VCaP (cell line): ENCODE data around the gene PRDM16.
"Not testable (repeated sequence)": the region's sequence is repeated elsewhere in the genome, so short reads cannot be mapped to it uniquely, and the experiment has no call there.

Experiments
- H3K27ac ChIP-seq: fragments of 450-650 bp; 2 replicates; pipeline ENCODE4 v1.5.1; 2017
- TF ChIP-seq, protein P1 (sequence below): fragments of 450-650 bp; conservative IDR thresholded peaks from 2 replicates; pipeline ENCODE4 v1.5.1; 2017; ENCODE audit warnings: mild to moderate bottlenecking, moderate library complexity

PRDM16 gene

DNA sequence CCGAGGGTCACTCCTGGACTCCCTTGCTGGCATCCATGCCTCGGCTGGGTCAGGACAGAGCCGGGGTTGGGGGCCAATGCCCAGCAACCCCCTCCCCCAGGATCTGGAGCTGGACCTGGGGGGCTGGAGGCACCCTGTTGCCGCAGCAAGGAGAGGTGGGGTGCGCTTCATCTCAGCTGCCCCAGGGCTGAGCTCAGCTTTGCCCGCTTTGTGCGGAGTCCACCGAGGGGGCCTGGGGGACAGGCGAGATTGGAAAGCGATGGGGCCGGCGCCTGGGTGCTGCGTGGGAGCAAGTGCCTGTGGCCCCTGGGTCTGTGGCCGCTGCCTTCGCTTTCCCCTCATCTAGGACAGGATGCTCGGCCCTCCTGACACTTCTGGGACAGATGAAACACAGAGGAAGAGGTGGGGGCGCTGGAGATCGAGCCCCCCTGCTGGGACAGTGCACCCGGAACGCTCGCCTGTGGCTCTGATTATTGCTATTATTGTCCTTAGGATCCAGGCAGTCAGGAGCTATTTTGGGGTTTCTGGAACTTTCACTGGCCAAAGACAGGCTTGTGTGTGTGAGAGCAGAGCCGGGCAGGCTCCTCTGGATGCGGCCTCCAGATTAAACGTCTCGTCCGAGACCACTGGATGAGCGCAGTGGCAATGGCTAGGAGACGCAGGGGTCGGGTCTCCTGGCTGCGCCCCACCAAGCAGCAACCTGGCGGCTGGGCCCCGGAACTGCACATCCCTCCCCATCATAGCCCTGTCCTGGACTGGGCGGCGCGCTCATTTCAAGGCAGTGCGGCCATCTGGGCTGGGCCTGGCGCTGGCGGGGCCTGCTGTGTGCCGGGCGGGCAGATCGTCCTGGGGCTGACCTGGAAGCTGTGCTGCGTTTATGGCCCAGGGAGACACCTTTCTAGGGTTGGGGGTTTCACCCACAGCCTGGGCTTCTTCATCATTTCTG, 13.8 kb downstream of the PRDM16 start:
- TF ChIP-seq, protein P1, sequence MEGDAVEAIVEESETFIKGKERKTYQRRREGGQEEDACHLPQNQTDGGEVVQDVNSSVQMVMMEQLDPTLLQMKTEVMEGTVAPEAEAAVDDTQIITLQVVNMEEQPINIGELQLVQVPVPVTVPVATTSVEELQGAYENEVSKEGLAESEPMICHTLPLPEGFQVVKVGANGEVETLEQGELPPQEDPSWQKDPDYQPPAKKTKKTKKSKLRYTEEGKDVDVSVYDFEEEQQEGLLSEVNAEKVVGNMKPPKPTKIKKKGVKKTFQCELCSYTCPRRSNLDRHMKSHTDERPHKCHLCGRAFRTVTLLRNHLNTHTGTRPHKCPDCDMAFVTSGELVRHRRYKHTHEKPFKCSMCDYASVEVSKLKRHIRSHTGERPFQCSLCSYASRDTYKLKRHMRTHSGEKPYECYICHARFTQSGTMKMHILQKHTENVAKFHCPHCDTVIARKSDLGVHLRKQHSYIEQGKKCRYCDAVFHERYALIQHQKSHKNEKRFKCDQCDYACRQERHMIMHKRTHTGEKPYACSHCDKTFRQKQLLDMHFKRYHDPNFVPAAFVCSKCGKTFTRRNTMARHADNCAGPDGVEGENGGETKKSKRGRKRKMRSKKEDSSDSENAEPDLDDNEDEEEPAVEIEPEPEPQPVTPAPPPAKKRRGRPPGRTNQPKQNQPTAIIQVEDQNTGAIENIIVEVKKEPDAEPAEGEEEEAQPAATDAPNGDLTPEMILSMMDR, result no peak
- H3K27ac ChIP-seq, result no peak overlapping the region

DNA sequence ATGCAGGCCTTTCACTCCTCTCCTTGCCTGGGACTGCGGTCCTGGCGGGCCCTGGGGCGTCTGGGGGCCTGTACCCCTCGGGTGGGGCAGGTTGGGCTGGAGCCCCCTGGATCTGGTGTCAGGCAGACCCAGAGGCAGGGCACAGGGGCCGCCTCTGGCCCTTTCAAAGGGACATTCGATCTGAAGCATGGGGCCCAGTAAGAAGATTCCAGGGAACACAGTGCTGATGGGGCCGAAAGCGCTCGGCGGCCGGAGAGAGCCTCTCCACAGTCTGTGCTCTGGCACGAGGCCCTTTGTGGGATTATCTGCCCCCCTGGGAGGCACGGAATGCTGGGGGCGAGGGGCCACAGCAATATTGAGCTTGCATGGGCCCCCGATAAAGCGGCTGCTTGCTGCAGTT, 15.2 kb downstream of the PRDM16 start:
- TF ChIP-seq, protein P1, result no peak
- H3K27ac ChIP-seq, result no peak overlapping the region

DNA sequence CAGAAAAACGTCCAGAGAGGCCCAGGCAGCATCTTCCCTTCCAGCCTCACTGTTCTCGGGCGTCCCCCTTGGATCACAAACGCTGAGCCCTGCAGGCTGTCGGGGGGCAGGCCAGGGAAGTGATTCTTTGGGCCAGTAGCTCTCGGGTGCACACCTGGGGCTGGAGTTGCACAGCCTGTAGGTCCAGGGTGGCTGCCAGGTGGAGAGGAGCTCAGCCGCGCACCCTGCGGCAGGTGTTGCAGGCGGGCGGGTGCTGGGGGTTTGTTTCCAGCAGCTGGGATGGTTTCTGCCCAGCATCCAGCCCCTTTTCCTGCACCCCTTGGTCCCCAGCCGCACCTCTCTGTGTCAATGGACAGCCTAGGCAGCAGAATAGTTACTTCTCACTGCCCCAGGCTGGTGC, 15.7 kb downstream of the PRDM16 start:
- TF ChIP-seq, protein P1, result no peak
- H3K27ac ChIP-seq, result no peak overlapping the region

DNA sequence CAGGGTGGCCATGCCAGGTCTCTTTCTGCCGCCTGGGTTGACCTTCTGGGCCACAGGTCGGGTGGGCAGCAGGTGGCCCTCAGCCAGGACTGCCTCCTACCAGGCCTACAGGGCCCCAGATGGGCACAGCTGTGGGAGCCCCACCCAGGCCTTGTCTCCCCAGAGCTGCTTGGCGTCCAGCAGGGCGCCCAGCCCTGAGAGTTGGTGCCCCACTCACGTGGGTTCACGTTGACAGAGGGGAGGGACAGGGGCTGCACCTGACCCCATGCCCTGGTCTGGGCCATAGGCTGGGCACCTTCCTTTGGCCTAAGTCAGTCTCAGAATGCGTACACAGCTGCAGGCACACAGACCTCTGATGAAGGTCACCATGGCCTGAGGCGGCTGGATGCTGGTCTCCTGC, 16.7 kb downstream of the PRDM16 start:
- TF ChIP-seq, protein P1, result no peak
- no peak overlapping the region for H3K27ac ChIP-seq

DNA sequence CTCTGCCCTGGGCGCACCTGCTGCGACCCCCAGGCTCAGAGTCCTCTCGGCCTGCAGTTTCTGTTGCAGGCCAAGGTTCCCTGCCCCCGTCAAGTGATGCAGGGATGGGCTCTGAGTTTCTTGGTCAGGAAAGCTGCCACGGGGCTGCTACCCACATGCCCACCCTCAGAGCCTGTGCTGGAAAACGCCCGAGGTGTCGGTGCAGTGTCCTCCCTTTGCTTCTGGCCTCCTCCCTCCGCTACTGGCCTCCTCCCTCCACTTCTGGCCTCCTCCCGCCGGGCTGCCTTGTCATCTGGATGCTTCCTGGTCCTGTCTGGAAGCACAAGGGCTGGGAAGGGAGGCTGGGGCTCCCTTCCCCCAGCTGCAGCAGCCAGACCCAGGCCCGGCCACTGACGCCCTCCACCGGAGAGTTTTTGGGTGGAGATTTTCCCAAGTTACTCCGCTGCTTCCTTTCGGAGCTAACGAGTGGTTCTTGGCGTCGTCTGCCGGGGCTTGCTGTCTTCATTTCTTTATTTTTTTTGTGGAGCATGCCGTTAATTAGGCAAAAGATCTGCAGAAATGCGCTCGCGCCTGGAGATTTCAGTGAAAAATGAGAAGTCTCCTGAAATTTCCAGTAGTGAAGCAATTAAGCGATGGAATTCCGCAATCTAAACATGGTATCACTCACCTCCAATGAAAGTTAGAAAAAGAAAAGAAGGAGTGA, 17.4 kb downstream of the PRDM16 start:
- H3K27ac ChIP-seq, result no peak overlapping the region
- TF ChIP-seq, protein P1, result no peak

DNA sequence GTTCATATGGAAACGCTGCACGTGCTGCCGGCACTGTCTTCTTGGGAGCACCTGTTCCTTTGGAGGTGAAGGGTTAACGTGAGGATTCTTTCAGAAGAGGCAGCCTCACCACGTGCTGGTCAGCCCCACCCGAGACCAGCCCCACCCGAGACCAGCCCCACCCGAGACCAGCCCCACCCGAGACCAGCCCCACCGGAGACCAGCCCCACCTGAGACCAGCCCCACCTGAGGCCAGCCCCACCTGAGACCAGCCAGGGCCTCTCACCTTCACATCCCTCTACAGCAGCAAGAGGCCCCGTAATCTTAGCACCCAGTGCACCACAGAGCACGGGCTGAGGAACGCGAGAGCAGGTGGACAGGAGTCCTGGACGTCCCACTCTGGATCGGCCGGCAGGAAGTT, 18.0 kb downstream of the PRDM16 start:
- H3K27ac ChIP-seq, result no peak overlapping the region
- TF ChIP-seq, protein P1, result no peak

DNA sequence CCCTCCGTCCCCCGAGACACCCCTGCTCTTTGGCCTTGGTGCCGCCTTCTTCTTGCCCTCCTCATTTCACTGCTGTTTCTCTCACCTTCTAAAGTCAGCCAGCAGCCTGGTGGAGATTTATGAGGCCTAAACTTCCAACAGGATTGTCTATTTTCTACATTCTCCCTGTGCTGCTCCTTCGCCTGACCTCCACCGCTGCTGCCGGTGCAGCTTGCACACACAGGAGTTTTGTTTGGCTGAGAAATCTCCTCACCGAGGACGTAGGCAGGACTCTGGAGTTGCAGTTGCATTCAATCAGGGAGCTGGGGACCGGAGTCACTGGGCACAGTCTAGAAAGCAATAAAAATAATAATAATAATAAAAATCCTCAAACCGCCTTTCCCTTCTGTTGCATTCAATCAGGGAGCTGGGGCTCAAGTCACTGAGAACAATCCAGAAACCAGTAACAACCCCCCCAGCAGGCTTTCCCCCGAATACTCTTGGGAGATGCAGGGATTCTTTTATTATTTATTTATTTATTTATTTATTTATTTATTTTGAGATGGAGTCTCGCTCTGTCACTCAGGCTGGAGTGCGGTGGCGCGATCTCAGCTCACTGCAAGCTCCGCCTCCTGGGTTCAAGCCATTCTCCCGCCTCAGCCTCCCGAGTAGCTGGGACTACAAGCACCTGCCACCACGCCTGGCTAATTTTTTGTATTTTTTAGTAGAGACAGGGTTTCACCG, 19.1 kb downstream of the PRDM16 start:
- H3K27ac ChIP-seq, result not testable (repeated sequence)
